Smooth muscle cell (in vitro differentiated cells): ENCODE measurements around the gene ZDHHC17. TPM values are rescaled to one million over a fixed set of nuclear protein-coding genes. Genes with fewer than 3 reads are reported as not detected.
A peak's percentile ranks its signal among the peaks of the same experiment; 100 is the strongest.
"Not testable (repeated sequence)": the region's sequence is repeated elsewhere in the genome, so short reads cannot be mapped to it uniquely, and the experiment has no call there.

ENCODE experiments used
- DNase-seq: peaks from one replicate; lab custom pipeline; 2025; ENCODE audit not compliant: unreplicated experiment; lab: John Stamatoyannopoulos, UW
- H2AFZ ChIP-seq: fragments of 200-600 bp; sonication (generic); 2 replicates; pipeline ENCODE4 v1.6.0; 2016; ENCODE audit warnings: antibody characterized with exemption, low read depth, mild to moderate bottlenecking
- H3F3A ChIP-seq: fragments of 200-600 bp; sonication (generic); 2 replicates; pipeline ENCODE4 v1.6.0; 2017; ENCODE audit warnings: antibody characterized with exemption, low read depth
- H3K27ac ChIP-seq: fragments of 200-600 bp; sonication (generic); 2 replicates; pipeline ENCODE4 v1.5.1; 2016; ENCODE audit warnings: low read depth, mild to moderate bottlenecking
- H3K27me3 ChIP-seq: fragments of 200-600 bp; sonication (generic); 2 replicates; pipeline ENCODE4 v1.6.1; 2016; ENCODE audit warnings: low read depth, mild to moderate bottlenecking
- H3K36me3 ChIP-seq: fragments of 200-600 bp; sonication (generic); 2 replicates; pipeline ENCODE4 v1.5.1; 2016; ENCODE audit warnings: low read depth
- H3K4me1 ChIP-seq: fragments of 200-600 bp; sonication (generic); 2 replicates; pipeline ENCODE4 v1.5.1; 2016; ENCODE audit warnings: low read depth
- H3K4me2 ChIP-seq: fragments of 200-600 bp; sonication (generic); 2 replicates; pipeline ENCODE4 v1.6.0; 2016; ENCODE audit warnings: mild to moderate bottlenecking
- H3K4me3 ChIP-seq: fragments of 200-600 bp; sonication (generic); 2 replicates; pipeline ENCODE4 v1.5.1; 2016; ENCODE audit warnings: mild to moderate bottlenecking
- H3K79me2 ChIP-seq: fragments of 200-600 bp; sonication (generic); 2 replicates; pipeline ENCODE4 v1.6.0; 2016; ENCODE audit warnings: low read depth, mild to moderate bottlenecking
- H3K9ac ChIP-seq: fragments of 200-600 bp; sonication (generic); 2 replicates; pipeline ENCODE4 v1.6.0; 2016; ENCODE audit warnings: low read depth
- H3K9me3 ChIP-seq: fragments of 200-600 bp; sonication (generic); replicated peaks from 2 replicates; pipeline ENCODE4 v1.5.1; 2016; ENCODE audit warnings: low read depth
- H4K20me1 ChIP-seq: fragments of 200-600 bp; sonication (generic); 2 replicates; pipeline ENCODE4 v1.6.0; 2016; ENCODE audit warnings: low read depth
- CTCF ChIP-seq: fragments of 200-600 bp; sonication (generic); IDR thresholded peaks from 2 replicates; pipeline ENCODE4 v1.5.1; 2017; ENCODE audit warnings: borderline replicate concordance, mild to moderate bottlenecking, antibody characterized with exemption; ENCODE audit not compliant: insufficient read depth, poor library complexity, severe bottlenecking
- whole genome bisulfite sequencing: methylation state at CpG from one replicate; pipeline ENCODE4 v1.1.7; 2016; ENCODE audit warnings: low lambda C conversion rate; 5-methylcytosine and 5-hydroxymethylcytosine counted together
- polyA plus RNA-seq: library from polyadenylated mRNA; unstranded; fragments of >200 nt; fragmentation: Nextera tagmentation; extraction: Ambion mirVana; gene quantifications from 2 replicates; pipeline ENCODE4 v1.2.1, GENCODE V29; 2016
- total RNA-seq: library from RNA; depleted of rRNA; stranded (reverse); fragments of >200 nt; gene quantifications from 2 replicates; pipeline ENCODE4 v1.2.3, GENCODE V29; 2014

The ZDHHC17 gene
- total and polyA plus RNA-seq, 2 experiments from 2014 or later, result 12.8 to 34.8 TPM

DNA sequence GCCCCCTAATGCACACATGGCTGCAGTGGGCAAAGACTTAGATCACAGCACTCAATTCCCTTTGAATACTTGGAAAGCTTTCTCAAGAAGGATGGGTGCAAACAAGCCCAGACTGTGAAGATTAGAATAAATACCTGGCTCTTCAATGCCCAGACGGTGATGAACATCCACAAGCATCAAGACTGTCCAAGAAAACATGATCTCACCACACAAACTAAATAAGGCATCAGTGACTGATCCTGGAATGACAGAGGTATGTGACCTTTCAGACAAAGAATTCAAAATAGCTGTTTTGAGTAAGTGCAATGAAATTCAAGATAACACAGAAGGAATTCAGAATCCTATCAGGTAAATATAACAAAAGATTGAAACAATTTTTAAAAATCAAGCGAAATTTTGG, 43.8 kb upstream of the ZDHHC17 start:
- Histone ChIP-seq H3K9me3 (no peaks in the 10 kb centered on the region), H3K79me2 (no peaks in the 10 kb centered on the region), H3K27ac (peak overlapping the region; percentile 98), H3K4me2 (peak overlapping the region; percentile 55), H3K4me1 (peaks cover 26% of the 10 kb centered on the region), H3F3A (peaks cover 12% of the 10 kb centered on the region), H3K4me3 (no peak overlapping the region), H4K20me1 (no peaks in the 10 kb centered on the region), H3K9ac (peak overlapping the region; percentile 76), H3K27me3 (no peaks in the 10 kb centered on the region), H2AFZ (no peak overlapping the region), H3K36me3 (no peaks in the 10 kb centered on the region)
- DNase-seq, result no peak
- no peak for TF ChIP-seq CTCF
- WGBS, result 54% methylated on average over 2 of the region's 2 CpGs

DNA sequence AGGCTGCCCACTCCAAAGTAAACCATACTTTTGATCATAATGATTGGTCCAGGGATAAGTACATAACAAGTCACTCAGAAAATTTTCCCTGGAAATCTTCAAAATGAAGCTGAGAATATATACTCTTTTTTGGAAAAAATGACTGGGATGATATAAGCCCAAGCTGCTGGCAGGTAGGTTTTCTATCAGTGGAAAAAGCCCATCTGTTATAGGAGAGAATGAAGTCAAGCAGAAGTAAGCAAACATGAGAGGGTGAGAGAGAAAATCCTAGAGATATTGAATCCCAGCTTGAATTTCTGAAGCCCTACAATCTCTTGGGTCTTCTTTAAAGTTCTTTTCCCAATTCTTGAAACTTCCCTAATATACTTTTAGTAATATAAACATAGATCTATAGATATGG, 37.3 kb upstream of the ZDHHC17 start:
- H3K79me2 ChIP-seq, result no peaks in the 10 kb centered on the region
- no peaks in the 10 kb centered on the region for H3K4me1 ChIP-seq
- no peak for DNase-seq
- no peak overlapping the region for H3K4me2 ChIP-seq
- no peaks in the 10 kb centered on the region for H3K36me3 ChIP-seq
- H3K4me3 ChIP-seq, result no peak overlapping the region
- no peak overlapping the region for H3K27ac ChIP-seq
- no peak for TF ChIP-seq CTCF
- no peaks in the 10 kb centered on the region for H3K27me3 ChIP-seq
- no peaks in the 10 kb centered on the region for H3F3A ChIP-seq
- no peak overlapping the region for H3K9ac ChIP-seq
- H4K20me1 ChIP-seq, result no peaks in the 10 kb centered on the region
- H2AFZ ChIP-seq, result no peak overlapping the region
- no peaks in the 10 kb centered on the region for H3K9me3 ChIP-seq

- not testable (repeated sequence) for H3F3A ChIP-seq, H3K36me3 ChIP-seq, DNase-seq, H3K9me3 ChIP-seq, H3K27me3 ChIP-seq, H3K4me1 ChIP-seq, H3K9ac ChIP-seq, H3K4me2 ChIP-seq, H3K79me2 ChIP-seq, H2AFZ ChIP-seq, H3K27ac ChIP-seq, H3K4me3 ChIP-seq, H4K20me1 ChIP-seq
- 99% methylated on average over 3 of the region's 3 CpGs for WGBS
Measured at GRCh38 chr12:76732188-76732587, 31.7 kb upstream of the ZDHHC17 start.

DNA sequence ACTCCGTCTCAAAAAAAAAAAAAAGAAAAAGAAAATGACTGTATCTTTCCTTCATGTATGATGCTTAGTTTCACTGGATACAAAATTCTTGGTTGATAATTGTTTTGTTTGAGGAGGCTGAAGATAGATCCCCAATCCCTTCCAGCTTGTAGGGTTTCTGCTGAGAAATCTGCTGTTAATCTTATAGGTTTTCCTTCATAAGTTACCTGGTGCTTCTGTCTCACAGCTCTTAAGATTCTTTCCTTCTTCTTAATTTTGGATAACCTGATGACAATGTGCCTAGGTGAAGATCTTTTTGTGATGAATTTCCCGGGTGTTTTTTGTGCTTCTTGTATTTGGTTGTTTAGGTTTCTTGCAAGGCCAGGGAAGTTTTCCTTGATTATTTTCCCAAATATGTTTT, 26.2 kb upstream of the ZDHHC17 start:
- H3K27me3 ChIP-seq, H3F3A ChIP-seq, H3K79me2 ChIP-seq, H2AFZ ChIP-seq, DNase-seq, H3K27ac ChIP-seq, H4K20me1 ChIP-seq, H3K4me2 ChIP-seq, H3K36me3 ChIP-seq, H3K9me3 ChIP-seq, H3K9ac ChIP-seq, H3K4me1 ChIP-seq, H3K4me3 ChIP-seq: not testable (repeated sequence)
- WGBS, result 89% methylated on average over 2 of the region's 2 CpGs
